ENCODE measurements around the gene RBM15. TPM values are rescaled to one million over a fixed set of nuclear protein-coding genes. Genes with fewer than 3 reads are reported as not detected.

RBM15 gene
- total and polyA plus RNA-seq, 2 of the 13 experiments (the other 11 are each of a cell fraction or from before 2014, with no cell fraction given): 13.5 to 36.4 TPM

- TF ChIP-seq ZFP1 (CRISPR knock-in tag; IDR thresholded peaks at IDR 0.05) (no peak), ZNF629 (CRISPR knock-in tag; conservative IDR thresholded peaks at IDR 0.05) (no peak), ZNF770 (CRISPR knock-in tag; IDR thresholded peaks at IDR 0.05) (no peak), ZNF318 (CRISPR knock-in tag; IDR thresholded peaks at IDR 0.05) (no peak), ZNF362 (CRISPR knock-in tag; IDR thresholded peaks at IDR 0.05; ENCODE audit: borderline replicate concordance) (no peak)
Observed at GRCh38 chr1:110364221-110364620, 25.0 kb downstream of the RBM15 start (continued).

All from HepG2 (cell line).